ENCODE measurements around the gene RAB3C.

Gene RAB3C

DNA sequence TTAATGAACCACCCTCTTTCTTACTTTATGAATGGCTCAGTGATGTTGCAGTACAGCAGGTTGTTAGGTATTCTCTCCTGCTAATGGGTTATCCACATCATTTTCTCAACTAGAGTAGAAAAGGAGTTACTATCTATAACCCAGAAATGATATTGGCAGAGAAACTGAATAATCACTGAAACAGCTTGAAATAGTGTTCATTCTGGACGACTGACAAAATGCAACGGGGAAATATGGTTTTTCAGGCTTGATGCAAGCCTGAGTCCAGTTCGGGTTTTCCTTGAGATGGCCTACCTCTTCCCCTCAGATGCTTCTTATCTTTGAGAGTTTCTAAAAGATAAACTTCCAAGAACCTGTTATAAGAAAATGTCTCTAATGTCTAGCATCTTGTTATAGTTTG is 187.3 kb downstream of the RAB3C start:
- no peak overlapping the region for H3K4me3 ChIP-seq (ENCODE audit: low read depth, low read length)
- no peak for TF ChIP-seq CTCF (IDR thresholded peaks at IDR 0.05; ENCODE audit: low read depth, low read length)

DNA sequence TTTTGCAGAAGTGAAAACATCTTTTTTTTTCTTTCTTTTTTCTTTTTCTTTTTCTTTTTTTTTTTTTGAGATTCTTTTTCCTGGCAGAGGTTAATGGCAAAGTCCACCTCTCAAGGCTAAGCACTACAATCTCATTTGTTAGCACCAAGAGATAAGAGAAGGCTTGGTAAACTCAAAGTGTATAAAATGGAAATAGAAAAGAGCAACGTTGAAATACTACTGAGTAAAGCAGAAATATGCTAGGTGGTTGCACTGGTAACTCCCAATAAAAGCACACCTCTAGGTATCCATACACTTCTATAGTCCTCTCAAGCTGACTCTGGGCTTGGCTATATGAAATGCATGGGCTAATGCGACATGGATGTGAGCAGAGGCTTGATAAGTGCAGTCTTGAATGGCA is 188.9 kb downstream of the RAB3C start:
- H3K4me3 ChIP-seq (ENCODE audit: low read depth, low read length): no peak overlapping the region
- TF ChIP-seq CTCF (IDR thresholded peaks at IDR 0.05; ENCODE audit: low read depth, low read length): no peak

GRCh38 chr5:58773744-58774441 is 191.0 kb downstream of the RAB3C start:
- H3K4me3 ChIP-seq (ENCODE audit: low read depth, low read length): no peak overlapping the region

DNA sequence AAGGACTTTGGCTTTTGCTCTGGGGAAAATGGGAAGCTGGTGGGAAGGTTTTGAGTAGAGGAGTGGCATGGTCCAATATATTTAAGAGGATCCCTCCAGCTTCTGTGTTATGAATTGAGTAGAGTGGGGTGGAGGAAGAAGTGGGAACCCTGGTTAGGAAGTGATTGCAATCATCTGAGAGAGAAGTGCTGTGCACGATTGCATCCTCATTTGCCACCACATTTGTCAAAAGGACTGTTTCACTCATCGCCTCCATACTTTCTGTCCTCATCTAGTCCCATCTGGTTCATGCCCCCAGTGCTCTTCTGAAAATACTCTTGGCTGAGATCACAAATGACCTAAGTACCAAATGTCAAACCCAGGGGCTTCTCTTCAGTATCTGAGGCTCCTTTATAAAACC is 192.1 kb downstream of the RAB3C start:
- no peak for TF ChIP-seq CTCF (IDR thresholded peaks at IDR 0.05; ENCODE audit: low read depth, low read length)

More at GRCh38 chr5:58773744-58774441, 191.0 kb downstream of the RAB3C start:
- no peak for TF ChIP-seq CTCF (IDR thresholded peaks at IDR 0.05; ENCODE audit: low read depth, low read length)

GRCh38 chr5:58775701-58776262 is 192.9 kb downstream of the RAB3C start:
- no peak for TF ChIP-seq CTCF (IDR thresholded peaks at IDR 0.05; ENCODE audit: low read depth, low read length)
- no peak overlapping the region for H3K4me3 ChIP-seq (ENCODE audit: low read depth, low read length)

More for the DNA sequence above, 192.1 kb downstream of the RAB3C start:
- no peak overlapping the region for H3K4me3 ChIP-seq (ENCODE audit: low read depth, low read length)

- TF ChIP-seq CTCF (IDR thresholded peaks at IDR 0.05; ENCODE audit: low read depth, low read length): no peak
- no peak overlapping the region for H3K4me3 ChIP-seq (ENCODE audit: low read depth, low read length)
Observed at GRCh38 chr5:58776559-58776958, 193.7 kb downstream of the RAB3C start.

DNA sequence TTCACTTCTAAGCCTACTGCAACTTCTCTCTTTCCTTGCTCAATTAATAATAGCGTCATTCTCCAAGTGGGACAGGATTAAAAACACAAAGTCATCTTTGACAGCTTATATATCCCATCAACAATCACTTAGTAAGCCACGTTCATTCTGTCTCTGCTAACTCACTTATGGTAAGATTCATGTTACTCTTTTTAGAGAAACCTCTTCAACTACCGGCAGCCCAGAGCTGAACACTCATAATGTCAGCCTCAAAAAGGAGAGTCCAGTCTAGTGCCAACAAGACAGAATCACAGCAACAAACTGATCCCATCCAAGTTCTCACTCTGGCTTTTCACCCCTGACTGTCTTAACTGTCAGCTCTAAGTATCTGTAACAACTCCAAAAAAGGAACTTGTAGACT is 196.0 kb downstream of the RAB3C start:
- TF ChIP-seq CTCF (IDR thresholded peaks at IDR 0.05; ENCODE audit: low read depth, low read length): no peak
- H3K4me3 ChIP-seq (ENCODE audit: low read depth, low read length): no peak overlapping the region

Data from WI38 (cell line).